ENCODE data around the gene MCIDAS.
A peak's percentile ranks its signal among the peaks of the same experiment; 100 is the strongest.

The MCIDAS gene

DNA sequence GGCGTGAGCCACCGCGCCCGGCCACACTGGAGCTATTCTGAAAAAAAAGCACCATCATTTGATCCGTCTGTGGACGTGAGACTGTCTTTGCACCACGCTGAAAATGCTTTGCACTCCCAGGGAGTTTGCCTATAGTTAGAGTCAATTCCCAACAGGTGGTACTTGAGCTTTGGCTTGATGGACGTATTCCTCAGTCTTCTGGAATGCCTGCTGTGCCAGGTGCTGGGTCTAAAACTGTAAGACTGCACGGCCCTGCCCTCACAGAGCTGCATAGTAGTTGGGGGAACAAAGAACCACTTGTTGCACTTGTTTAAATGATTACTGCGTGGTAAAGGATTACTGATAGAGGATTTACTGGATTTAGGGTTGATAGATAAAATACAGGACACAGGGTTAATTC lies 9.7 kb upstream of the MCIDAS start:
- no peak for DNase-seq (ENCODE audit: extremely low spot score)
- TF ChIP-seq CTCF (IDR thresholded peaks at IDR 0.05; ENCODE audit: control extremely low read depth, extremely low read depth, low read depth, missing control alignments) = no peak
- ChIA-PET POLR2A (no interaction called here), CTCF (interaction anchor here (3.5 kb wide), 1 partner anchor 11 kb away, joined by 18 read pairs; no protein-coding TSS in a partner anchor)

- TF ChIP-seq CTCF (IDR thresholded peaks at IDR 0.05; ENCODE audit: control extremely low read depth, extremely low read depth, low read depth, missing control alignments) = no peak
- POLR2A ChIA-PET = no interaction called here
- CTCF ChIA-PET = interaction anchor here (0.9 to 3.5 kb wide), 5 partner anchors 8 to 25 kb away, joined by 3 to 18 read pairs (median 6); no protein-coding TSS in a partner anchor
- DNase-seq (ENCODE audit: extremely low spot score) = no peak
These were observed 7.1 kb upstream of the MCIDAS start for GRCh38 chr5:55234121-55234700.

DNA sequence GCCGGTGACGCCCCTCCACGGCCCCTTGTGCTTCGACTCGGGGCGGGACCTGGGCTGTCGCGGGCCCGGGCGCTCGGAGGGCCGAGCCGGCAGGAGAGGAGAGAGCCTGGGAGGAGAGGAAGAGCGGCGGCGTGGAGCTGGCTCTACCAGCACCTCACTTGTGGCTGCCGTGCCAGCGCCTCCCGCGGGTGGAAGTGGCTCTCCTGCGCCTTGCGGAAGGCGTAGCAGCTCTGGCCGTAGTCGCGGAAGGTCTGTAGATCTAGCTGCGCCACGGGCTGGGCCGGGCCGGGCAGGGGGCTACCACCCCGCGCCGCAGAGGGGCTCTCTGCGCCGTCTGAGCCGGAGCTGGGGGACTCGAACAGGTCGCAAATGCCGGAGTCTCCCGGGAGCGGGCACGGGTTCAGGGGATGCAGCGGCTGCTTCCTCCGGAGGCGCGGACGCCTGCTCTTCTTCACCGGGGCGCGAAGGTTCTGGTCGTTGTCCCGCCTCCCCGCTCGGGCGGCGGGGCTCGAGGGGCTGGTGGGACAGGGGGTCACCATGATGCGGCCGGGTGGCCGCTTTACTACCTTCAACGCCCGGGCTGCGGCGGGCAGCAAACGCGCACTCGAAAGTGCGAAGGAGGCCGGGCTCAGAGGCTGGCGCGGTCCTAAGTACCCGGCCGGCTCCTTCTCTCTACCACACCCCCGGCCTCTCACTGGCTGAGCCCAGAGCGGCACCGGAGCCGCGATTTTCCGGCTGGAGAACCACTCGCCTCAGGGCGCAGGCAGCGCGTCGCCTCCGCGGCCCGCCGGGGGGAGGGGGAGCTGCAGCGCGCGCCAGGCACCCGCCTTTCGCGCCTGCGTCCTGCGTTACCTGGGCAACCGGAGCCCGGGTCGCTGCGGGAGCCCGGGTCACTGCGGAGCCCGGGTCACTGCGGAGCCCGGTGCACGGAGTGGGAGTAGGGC lies 6.1 kb upstream of the MCIDAS start, which contains the start of gene CCNO:
Gene CCNO (minus strand): TSS at position 624 of the 944 bp plus-strand sequence. CDS start 85 bp downstream, at position 539.
- no peak for TF ChIP-seq CTCF (IDR thresholded peaks at IDR 0.05; ENCODE audit: control extremely low read depth, extremely low read depth, low read depth, missing control alignments)
- POLR2A ChIA-PET = no interaction called here
- peak; percentile 62 for DNase-seq (ENCODE audit: extremely low spot score)
- CTCF ChIA-PET = interaction anchor here (1.1 to 2.1 kb wide), 6 partner anchors 9 to 458 kb away, joined by 3 to 10 read pairs (median 5); no protein-coding TSS in a partner anchor

DNA sequence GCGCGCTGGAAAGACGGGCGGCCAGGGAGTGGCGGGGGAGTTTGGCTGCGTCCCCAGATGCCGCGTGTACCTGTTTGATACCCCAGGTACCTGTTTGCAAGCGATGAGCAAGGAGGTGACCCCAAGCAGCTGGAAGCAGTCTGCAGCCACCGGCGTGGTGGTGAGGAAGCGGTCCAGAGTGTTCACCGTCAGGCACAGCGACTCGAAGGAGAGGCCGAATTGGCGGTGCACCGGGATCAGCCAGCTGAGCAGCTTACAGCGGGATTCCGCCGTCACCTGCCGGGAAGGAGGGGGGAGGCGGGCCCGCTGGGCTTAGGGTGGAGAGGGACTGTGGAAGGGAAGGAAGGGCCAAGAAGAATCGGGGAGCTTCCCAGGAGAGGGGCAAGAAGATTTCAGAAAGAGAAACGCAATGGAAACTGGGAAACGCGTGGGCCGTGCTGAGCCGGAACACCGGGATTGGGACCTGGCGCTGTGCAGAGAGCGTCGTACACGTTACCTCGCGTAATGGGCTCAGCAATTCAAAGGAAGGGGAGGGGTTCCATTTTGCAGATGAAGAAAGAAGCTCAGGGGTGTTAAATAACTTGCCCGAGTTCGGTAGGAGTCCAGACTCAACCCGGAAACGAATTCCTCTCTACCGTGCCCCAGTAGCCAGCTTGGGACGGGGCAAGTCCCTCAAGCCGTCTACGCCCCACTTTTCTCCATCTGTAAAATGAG lies 5.3 kb upstream of the MCIDAS start:
- ChIA-PET CTCF (interaction anchor here (1.0 to 2.1 kb wide), 8 partner anchors 9 to 459 kb away, joined by 3 to 10 read pairs (median 5); no protein-coding TSS in a partner anchor), POLR2A (no interaction called here)
- no peak for TF ChIP-seq CTCF (IDR thresholded peaks at IDR 0.05; ENCODE audit: control extremely low read depth, extremely low read depth, low read depth, missing control alignments)
- peak; percentile 19 for DNase-seq (ENCODE audit: extremely low spot score)

DNA sequence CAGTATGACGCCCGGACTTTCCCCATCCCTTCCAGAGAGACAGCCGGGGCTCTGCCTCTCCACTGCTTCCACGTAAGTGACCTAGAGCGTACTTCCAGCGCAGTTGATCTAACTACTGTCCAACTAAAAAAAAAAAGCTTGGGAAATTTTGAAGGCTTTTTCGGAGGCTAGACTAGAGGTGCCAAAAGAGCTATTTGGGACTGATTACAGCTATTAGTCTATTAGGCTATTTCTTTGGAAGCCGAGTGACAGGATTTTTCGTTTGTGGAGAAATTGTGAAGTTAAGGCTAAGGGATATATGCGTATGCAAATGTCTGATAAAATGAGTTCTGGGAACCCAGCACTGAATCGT lies 4.8 kb upstream of the MCIDAS start:
- ChIA-PET CTCF (interaction anchor here (1.0 to 2.1 kb wide), 6 partner anchors 14 to 460 kb away, joined by 3 to 10 read pairs (median 4); no protein-coding TSS in a partner anchor), POLR2A (interaction anchor here (0.6 kb wide), 1 partner anchor 921 kb away, joined by 3 read pairs; no protein-coding TSS in a partner anchor)
- no peak for DNase-seq (ENCODE audit: extremely low spot score)
- TF ChIP-seq CTCF (IDR thresholded peaks at IDR 0.05; ENCODE audit: control extremely low read depth, extremely low read depth, low read depth, missing control alignments) = no peak

Data from GM10248 (cell line).